Measurements from ENCODE around the gene ZDHHC24. TPM values are rescaled to one million over a fixed set of nuclear protein-coding genes. Genes with fewer than 3 reads are reported as not detected.

Gene ZDHHC24
- total RNA-seq, 2 donors from 2014 or later: 24.9 to 37.8 TPM

DNA sequence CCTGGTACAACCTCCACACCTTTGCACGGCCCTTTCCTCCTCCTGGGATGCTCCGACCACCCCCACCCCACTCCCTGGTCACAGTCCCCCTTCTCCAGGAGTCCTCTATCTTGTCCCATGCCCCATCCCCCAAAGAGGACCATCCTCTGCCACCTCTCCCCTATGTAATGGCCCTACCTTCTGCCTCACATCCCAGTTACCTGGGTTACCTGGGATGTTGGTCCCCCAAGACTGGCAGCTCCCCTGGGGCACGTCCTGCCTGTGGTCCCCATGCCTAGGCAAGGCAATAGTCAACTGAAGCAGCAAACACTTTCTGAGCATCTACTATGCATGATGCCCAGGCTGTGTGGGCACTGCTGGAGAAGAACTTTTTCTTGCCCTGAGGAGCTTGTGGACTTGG, 9.6 kb upstream of the ZDHHC24 start:
- Histone ChIP-seq H3K36me3 (no peaks in the 10 kb centered on the region), H3K4me3 (no peak overlapping the region), H3K27ac (no peak overlapping the region), H3K27me3 (replicated peaks; ENCODE audit: insufficient read depth) (no peaks in the 10 kb centered on the region), H3K4me1 (replicated peaks) (no peaks in the 10 kb centered on the region), H3K9me3 (no peaks in the 10 kb centered on the region)
- intact Hi-C loops (cut with DNase I): no loop called here
- TF ChIP-seq POLR2A (IDR thresholded peaks at IDR 0.05) (no peak), POLR2AphosphoS5 (IDR thresholded peaks at IDR 0.05) (no peak)
- TF ChIP-seq, protein P1, sequence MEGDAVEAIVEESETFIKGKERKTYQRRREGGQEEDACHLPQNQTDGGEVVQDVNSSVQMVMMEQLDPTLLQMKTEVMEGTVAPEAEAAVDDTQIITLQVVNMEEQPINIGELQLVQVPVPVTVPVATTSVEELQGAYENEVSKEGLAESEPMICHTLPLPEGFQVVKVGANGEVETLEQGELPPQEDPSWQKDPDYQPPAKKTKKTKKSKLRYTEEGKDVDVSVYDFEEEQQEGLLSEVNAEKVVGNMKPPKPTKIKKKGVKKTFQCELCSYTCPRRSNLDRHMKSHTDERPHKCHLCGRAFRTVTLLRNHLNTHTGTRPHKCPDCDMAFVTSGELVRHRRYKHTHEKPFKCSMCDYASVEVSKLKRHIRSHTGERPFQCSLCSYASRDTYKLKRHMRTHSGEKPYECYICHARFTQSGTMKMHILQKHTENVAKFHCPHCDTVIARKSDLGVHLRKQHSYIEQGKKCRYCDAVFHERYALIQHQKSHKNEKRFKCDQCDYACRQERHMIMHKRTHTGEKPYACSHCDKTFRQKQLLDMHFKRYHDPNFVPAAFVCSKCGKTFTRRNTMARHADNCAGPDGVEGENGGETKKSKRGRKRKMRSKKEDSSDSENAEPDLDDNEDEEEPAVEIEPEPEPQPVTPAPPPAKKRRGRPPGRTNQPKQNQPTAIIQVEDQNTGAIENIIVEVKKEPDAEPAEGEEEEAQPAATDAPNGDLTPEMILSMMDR (IDR thresholded peaks at IDR 0.05): no peak
- DNase-seq (ENCODE audit: low spot score): no peak
- WGBS: 70% methylated on average over 3 of the region's 3 CpGs

DNA sequence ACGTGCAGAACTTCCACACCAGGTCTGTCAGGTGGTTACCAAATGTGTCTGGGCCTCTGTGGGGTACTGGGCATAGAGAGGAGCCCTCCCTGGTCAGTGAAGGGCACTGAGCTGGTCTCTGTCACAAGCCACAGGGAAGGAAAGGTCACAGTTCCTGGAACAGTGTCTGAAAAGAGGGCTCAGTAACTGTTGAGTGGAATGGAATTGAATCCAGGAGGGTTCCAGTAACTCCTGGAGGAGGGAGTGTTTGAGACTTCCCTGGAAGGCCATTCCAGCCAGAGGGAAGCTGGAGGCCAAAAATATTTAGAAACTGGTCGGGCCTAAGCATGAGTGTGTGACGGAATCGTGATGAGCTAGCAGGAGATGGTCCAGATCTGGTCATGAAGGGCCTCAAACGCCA, 8.8 kb upstream of the ZDHHC24 start:
- intact Hi-C loops (cut with DNase I): no loop called here
- TF ChIP-seq POLR2A (IDR thresholded peaks at IDR 0.05) (no peak), POLR2AphosphoS5 (IDR thresholded peaks at IDR 0.05) (no peak)
- TF ChIP-seq, protein P1 (IDR thresholded peaks at IDR 0.05): no peak
- no peaks in the 10 kb centered on the region for H3K36me3 ChIP-seq
- H3K4me3 ChIP-seq: no peak overlapping the region
- no peaks in the 10 kb centered on the region for H3K9me3 ChIP-seq
- H3K27ac ChIP-seq: no peak overlapping the region
- no peaks in the 10 kb centered on the region for H3K27me3 ChIP-seq (replicated peaks; ENCODE audit: insufficient read depth)
- H3K4me1 ChIP-seq (replicated peaks): no peaks in the 10 kb centered on the region
- WGBS: 75% methylated on average over 5 of the region's 5 CpGs
- no peak for DNase-seq (ENCODE audit: low spot score)

DNA sequence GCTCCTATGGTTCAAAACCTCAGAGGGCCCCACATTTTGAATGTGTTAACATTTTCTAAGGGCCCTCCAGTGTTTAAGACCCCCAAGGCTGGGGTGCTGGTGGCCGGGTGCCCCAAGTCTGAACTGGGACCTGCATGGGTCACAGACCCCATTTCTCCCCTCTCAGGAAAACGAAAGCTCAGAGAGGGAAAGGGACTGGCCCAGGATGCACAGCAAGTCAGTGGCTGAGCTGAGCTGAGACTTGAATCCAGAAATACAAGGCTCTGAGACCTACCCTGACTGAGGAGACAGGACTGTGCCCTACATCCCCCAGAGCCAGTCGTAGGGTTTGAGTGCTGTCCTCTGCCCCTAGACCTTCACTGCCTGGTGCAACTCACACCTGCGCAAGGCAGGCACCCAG, 5.0 kb upstream of the ZDHHC24 start:
- 85% methylated on average over 4 of the region's 4 CpGs for WGBS
- Histone ChIP-seq H3K4me1 (replicated peaks) (no peaks in the 10 kb centered on the region), H3K4me3 (no peak overlapping the region), H3K9me3 (no peaks in the 10 kb centered on the region), H3K27ac (no peak overlapping the region), H3K36me3 (no peaks in the 10 kb centered on the region), H3K27me3 (replicated peaks; ENCODE audit: insufficient read depth) (no peaks in the 10 kb centered on the region)
- TF ChIP-seq POLR2AphosphoS5 (IDR thresholded peaks at IDR 0.05) (no peak), POLR2A (IDR thresholded peaks at IDR 0.05) (no peak)
- TF ChIP-seq, protein P1 (IDR thresholded peaks at IDR 0.05): no peak
- DNase-seq (ENCODE audit: low spot score): no peak
- intact Hi-C loops (cut with DNase I): no loop called here

DNA sequence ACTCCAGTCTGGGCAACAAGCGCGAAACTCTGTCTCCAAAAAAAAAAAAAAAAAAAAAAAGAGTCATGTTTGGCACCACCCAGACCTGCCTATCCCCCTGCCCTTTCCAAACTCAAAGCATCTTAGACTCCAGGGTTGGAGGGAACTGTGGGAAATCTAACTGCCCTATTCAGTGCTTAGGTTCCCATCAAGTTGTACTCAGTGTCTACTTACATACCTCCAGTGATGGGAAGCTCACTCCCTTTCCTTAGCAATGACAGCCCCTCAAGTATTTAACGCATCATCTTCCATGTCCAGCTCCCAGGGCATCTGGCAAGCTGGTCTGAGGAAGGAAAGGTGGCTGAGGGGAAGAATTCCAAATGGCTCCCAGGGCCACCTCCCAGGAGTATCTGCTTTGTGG, 3.8 kb upstream of the ZDHHC24 start:
- WGBS: 86% methylated on average over 3 of the region's 3 CpGs
- TF ChIP-seq POLR2A (IDR thresholded peaks at IDR 0.05) (no peak), POLR2AphosphoS5 (IDR thresholded peaks at IDR 0.05) (no peak)
- TF ChIP-seq, protein P1 (IDR thresholded peaks at IDR 0.05): no peak
- no peak for DNase-seq (ENCODE audit: low spot score)

DNA sequence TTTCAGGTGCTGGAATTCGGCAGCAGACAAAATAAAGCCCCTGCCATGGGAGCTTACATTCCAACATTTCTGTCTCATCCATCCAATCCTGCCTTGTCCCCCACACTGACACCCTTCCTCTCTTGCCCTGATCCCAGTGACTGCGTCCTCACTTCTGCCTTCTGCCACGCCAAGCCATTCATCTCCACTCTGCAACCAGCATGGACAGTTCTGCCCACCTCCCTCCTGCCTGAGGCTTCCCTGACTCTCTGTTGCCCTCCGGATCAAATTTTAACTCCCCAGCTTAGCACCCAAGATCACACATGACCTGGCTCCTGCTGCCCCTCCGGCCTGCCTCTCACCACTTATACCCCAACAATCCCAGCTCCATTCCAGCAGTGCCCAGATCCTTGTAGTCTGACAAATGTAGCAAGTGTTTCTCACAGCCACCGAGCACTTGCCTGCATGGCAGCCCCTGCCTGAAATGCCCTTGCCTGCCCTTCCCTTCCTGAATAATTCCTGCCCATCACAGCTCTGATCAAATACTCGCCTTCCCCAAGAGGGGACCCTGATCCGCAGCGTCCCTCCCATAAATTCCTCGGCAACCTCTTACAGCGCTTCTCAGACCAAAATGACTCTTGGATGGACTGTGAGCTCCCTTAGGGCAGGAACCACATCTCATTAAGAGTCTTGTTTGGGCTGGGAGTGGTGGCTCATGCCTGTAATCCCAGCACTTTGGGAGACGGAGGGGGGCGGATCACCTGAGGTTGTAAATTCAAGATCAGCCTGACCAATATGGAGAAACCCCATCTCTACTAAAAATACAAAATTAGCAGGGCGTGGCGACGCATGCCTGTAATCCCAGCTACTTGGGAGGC, 3.2 kb upstream of the ZDHHC24 start:
- Histone ChIP-seq H3K36me3 (no peaks in the 10 kb centered on the region), H3K4me3 (no peak overlapping the region), H3K4me1 (replicated peaks) (peaks cover under 1% of the 10 kb centered on the region), H3K27ac (no peak overlapping the region), H3K27me3 (replicated peaks; ENCODE audit: insufficient read depth) (no peaks in the 10 kb centered on the region), H3K9me3 (no peaks in the 10 kb centered on the region)
- TF ChIP-seq POLR2A (IDR thresholded peaks at IDR 0.05) (no peak), POLR2AphosphoS5 (IDR thresholded peaks at IDR 0.05) (no peak)
- TF ChIP-seq, protein P1 (IDR thresholded peaks at IDR 0.05): no peak
- intact Hi-C loops (cut with DNase I): no loop called here
- DNase-seq (ENCODE audit: low spot score): no peak
- 47% methylated on average over 16 of the region's 16 CpGs for WGBS

More for the DNA sequence above, 3.8 kb upstream of the ZDHHC24 start:
- intact Hi-C loops (cut with DNase I): no loop called here
- H3K36me3 ChIP-seq: no peaks in the 10 kb centered on the region
- H3K27me3 ChIP-seq (replicated peaks; ENCODE audit: insufficient read depth): no peaks in the 10 kb centered on the region
- no peaks in the 10 kb centered on the region for H3K4me1 ChIP-seq (replicated peaks)
- no peak overlapping the region for H3K27ac ChIP-seq
- H3K4me3 ChIP-seq: no peak overlapping the region
- no peaks in the 10 kb centered on the region for H3K9me3 ChIP-seq

Data from prostate gland (tissue), 2 donors.